ENCODE results near the gene CDK9.
"Not testable (repeated sequence)": the region's sequence is repeated elsewhere in the genome, so short reads cannot be mapped to it uniquely, and the experiment has no call there.

CDK9 gene

GRCh38 chr9:127829205-127829906, 43.5 kb downstream of the CDK9 start:
- DNase-seq = no peak

GRCh38 chr9:127832248-127832647, 46.4 kb downstream of the CDK9 start:
- no peak for DNase-seq

GRCh38 chr9:127833555-127833954, 47.7 kb downstream of the CDK9 start:
- no peak for DNase-seq

- DNase-seq = no peak
Measured at GRCh38 chr9:127835991-127836516, 50.2 kb downstream of the CDK9 start.

GRCh38 chr9:127836561-127836960, 50.7 kb downstream of the CDK9 start:
- not testable (repeated sequence) for DNase-seq

- no peak for DNase-seq
Measured at GRCh38 chr9:127837346-127837745, 51.5 kb downstream of the CDK9 start.

GRCh38 chr9:127838375-127839078, 52.7 kb downstream of the CDK9 start:
- DNase-seq = no peak
